SH-SY5Y (cell line): Measurements from ENCODE around the gene KMT2B.

Experiments
- GATA2 ChIP-seq: IDR thresholded peaks from 2 replicates; pipeline ENCODE4 v1.6.1; 2011; ENCODE audit warnings: mild to moderate bottlenecking, low read depth, low read length
- GATA3 ChIP-seq: IDR thresholded peaks from 2 replicates; pipeline ENCODE4 v1.6.1; 2011; ENCODE audit warnings: low read depth, mild to moderate bottlenecking, low read length, moderate library complexity

GRCh38 chr19:35733180-35734125, 15.7 kb downstream of the KMT2B start:
- TF ChIP-seq GATA2 = no peak
- TF ChIP-seq GATA3 = no peak
